ENCODE measurements around the gene IRGC.
"Not testable (repeated sequence)": the region's sequence is repeated elsewhere in the genome, so short reads cannot be mapped to it uniquely, and the experiment has no call there.

IRGC gene

GRCh38 chr19:43754503-43755255 is 38.8 kb downstream of the IRGC start, which contains the start of gene SMG9:
Gene SMG9, minus strand, starts transcription at chr19:43754962. Its CDS starts 4,221 bp downstream, at chr19:43750741.
- peak; percentile 99 for DNase-seq (ENCODE audit: low read depth)

- DNase-seq (ENCODE audit: low read depth) = peak; percentile 64
Measured at GRCh38 chr19:43755256-43755801, 39.5 kb downstream of the IRGC start.

- no peak for DNase-seq (ENCODE audit: low read depth)
Measured at GRCh38 chr19:43759515-43759914, 43.6 kb downstream of the IRGC start.

GRCh38 chr19:43760941-43761340 is 45.1 kb downstream of the IRGC start:
- DNase-seq (ENCODE audit: low read depth) = no peak

GRCh38 chr19:43762814-43763213 is 46.9 kb downstream of the IRGC start:
- DNase-seq (ENCODE audit: low read depth) = no peak

- DNase-seq (ENCODE audit: low read depth) = no peak
Measured at GRCh38 chr19:43763473-43763939, 47.6 kb downstream of the IRGC start.

GRCh38 chr19:43764684-43765083 is 48.8 kb downstream of the IRGC start:
- not testable (repeated sequence) for DNase-seq (ENCODE audit: low read depth)

- DNase-seq (ENCODE audit: low read depth) = peak; percentile 58
Measured at GRCh38 chr19:43765109-43765876, 49.4 kb downstream of the IRGC start.

- no peak for DNase-seq (ENCODE audit: low read depth)
Measured at GRCh38 chr19:43766755-43767043, 50.8 kb downstream of the IRGC start.

GRCh38 chr19:43767316-43767715 is 51.4 kb downstream of the IRGC start:
- no peak for DNase-seq (ENCODE audit: low read depth)

- no peak for DNase-seq (ENCODE audit: low read depth)
Measured at GRCh38 chr19:43767818-43768217, 51.9 kb downstream of the IRGC start.

- no peak for DNase-seq (ENCODE audit: low read depth)
Measured at GRCh38 chr19:43768273-43769050, 52.6 kb downstream of the IRGC start.

GRCh38 chr19:43769256-43769655 is 53.4 kb downstream of the IRGC start:
- no peak for DNase-seq (ENCODE audit: low read depth)

Data from activated T-helper 1 cell treated with Interleukin-2 at 50 U/mL for 16 hours (primary cell).